ENCODE measurements around the gene SPAG4. TPM values are rescaled to one million over a fixed set of nuclear protein-coding genes. Genes with fewer than 3 reads are reported as not detected.

The SPAG4 gene
- total and polyA plus RNA-seq, 2 donors (not counting 1 experiment from before 2014, with no cell fraction given): 3.7 to 4.7 TPM

DNA sequence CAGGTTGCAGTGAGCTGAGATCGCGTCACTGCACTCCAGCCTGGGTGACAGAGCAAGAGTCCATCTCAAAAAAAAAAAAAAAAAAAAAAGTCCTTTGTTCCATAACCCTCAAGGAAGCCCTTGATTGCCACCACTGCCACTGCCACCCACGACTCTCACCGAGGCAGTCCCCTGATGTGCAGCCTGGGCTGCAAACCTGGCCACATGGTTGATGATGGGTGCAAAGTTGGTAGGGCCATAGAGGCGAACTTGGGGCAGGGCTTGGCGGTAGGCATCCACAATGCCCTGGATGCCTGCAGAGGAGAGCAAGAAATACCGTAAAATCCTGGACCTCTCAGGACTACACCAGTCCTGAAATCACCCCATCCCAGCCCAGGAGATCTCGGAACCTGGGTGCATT lies 11.5 kb downstream of the SPAG4 start:
- Histone ChIP-seq H3K4me2 (replicated peaks; ENCODE audit: low read depth, low read length, poor library complexity, severe bottlenecking) (no peak overlapping the region), H3K36me3 (replicated peaks in 1 of 2; ENCODE audit: control extremely low read depth in 1 of 2, control insufficient read depth in 1 of 2, extremely low read depth in 1 of 2, insufficient read depth in 2 of 2, low read length in 1 of 2) (peaks cover 10 to 60% of the 10 kb centered on the region in 2 experiments), H3K4me3 (ENCODE audit: control extremely low read depth in 1 of 5, extremely low read depth in 1 of 5, insufficient read depth in 1 of 5, low read depth in 2 of 5, low read length in 4 of 5) (no peak overlapping the region), H3K4me1 (ENCODE audit: control insufficient read depth in 2 of 2, insufficient read depth in 2 of 2, low read length in 2 of 2) (no peaks in the 10 kb centered on the region), H3K9ac (ENCODE audit: low read length) (no peak overlapping the region), H3K27ac (ENCODE audit: low read length in 2 of 2) (no peak overlapping the region), H3K9me3 (ENCODE audit: control extremely low read depth in 1 of 3, control insufficient read depth in 2 of 3, insufficient read depth in 1 of 3, low read length in 2 of 3) (no peaks in the 10 kb centered on the region), H3K27me3 (replicated peaks in 1 of 4; ENCODE audit: control extremely low read depth in 1 of 4, control insufficient read depth in 3 of 4, insufficient read depth in 4 of 4, low read length in 3 of 4) (no peaks in the 10 kb centered on the region), H2AFZ (ENCODE audit: insufficient read depth, low read depth, low read length, poor library complexity, severe bottlenecking) (no peak overlapping the region), H3K79me2 (ENCODE audit: control insufficient read depth, insufficient read depth, low read length) (peaks cover 17% of the 10 kb centered on the region), H4K20me1 (ENCODE audit: control insufficient read depth, insufficient read depth, low read length, poor library complexity, severe bottlenecking) (peaks cover 10% of the 10 kb centered on the region)
- no peak overlapping the region for H3K4me3 Mint-ChIP-seq
- CTCF ChIA-PET: no interaction called here
- DNase-seq: no peak
- no peaks in the 10 kb centered on the region for H3K4me1 Mint-ChIP-seq
- POLR2A ChIA-PET: no interaction called here
- no peaks in the 10 kb centered on the region for H3K9me3 Mint-ChIP-seq (ENCODE audit: insufficient read depth)
- intact Hi-C loops (cut with micrococcal nuclease): no loop called here
- no peak for ATAC-seq (ENCODE audit: low read depth)
- WGBS (ENCODE audit: insufficient coverage): 100% methylated on average over 5 of the region's 8 CpGs
- no peaks in the 10 kb centered on the region for H3K27me3 Mint-ChIP-seq
- H3K27ac Mint-ChIP-seq: no peak overlapping the region
- no peak for TF ChIP-seq EZH2 (IDR thresholded peaks at IDR 0.05; ENCODE audit: borderline replicate concordance, insufficient read depth, low read depth, low read length, poor library complexity, severe bottlenecking)
- TF ChIP-seq, protein P1, sequence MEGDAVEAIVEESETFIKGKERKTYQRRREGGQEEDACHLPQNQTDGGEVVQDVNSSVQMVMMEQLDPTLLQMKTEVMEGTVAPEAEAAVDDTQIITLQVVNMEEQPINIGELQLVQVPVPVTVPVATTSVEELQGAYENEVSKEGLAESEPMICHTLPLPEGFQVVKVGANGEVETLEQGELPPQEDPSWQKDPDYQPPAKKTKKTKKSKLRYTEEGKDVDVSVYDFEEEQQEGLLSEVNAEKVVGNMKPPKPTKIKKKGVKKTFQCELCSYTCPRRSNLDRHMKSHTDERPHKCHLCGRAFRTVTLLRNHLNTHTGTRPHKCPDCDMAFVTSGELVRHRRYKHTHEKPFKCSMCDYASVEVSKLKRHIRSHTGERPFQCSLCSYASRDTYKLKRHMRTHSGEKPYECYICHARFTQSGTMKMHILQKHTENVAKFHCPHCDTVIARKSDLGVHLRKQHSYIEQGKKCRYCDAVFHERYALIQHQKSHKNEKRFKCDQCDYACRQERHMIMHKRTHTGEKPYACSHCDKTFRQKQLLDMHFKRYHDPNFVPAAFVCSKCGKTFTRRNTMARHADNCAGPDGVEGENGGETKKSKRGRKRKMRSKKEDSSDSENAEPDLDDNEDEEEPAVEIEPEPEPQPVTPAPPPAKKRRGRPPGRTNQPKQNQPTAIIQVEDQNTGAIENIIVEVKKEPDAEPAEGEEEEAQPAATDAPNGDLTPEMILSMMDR (IDR thresholded peaks at IDR 0.05): no peak

DNA sequence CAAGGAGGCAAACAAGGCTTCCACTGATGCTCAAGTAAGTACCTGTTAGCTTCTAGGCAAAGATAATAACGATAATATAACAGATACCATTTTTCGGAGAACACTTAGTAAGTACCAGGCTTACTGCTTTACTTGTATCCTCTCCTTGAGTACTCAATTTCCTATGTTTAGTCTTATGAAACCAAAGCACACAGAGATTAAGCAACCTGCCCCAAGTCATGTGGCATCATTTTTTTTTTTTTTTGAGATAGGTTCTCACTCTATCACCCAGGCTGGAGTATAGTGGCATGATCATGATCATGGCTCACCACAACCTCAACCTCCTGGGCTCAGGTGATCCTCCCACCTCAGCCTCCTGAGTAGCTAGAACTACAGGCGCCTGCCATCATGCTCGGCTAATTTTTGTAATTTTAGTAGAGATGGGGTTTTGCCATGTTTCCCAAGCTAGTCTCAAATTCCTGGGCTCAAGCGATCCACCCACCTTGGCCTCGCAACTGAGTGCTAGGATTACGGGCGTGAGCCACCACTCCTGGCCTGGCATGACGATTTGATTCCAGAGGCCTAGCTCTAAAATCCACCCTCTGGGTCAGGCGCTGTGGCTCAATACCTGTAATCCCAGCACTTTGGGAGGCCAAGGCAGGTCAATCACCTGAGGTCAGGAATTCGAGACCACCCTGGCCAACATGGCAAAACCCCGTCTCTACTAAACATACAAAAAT lies 14.0 kb downstream of the SPAG4 start:
- CTCF ChIA-PET: interaction anchor here (0.7 to 3.7 kb wide), 3 partner anchors 10 to 61 kb away, joined by 4 to 19 read pairs (median 4); no protein-coding TSS in a partner anchor
- no peak overlapping the region for H3K9ac ChIP-seq (ENCODE audit: low read length)
- intact Hi-C loops (cut with micrococcal nuclease): no loop called here

More for the DNA sequence above, 14.0 kb downstream of the SPAG4 start:
- H3K4me1 Mint-ChIP-seq: peaks cover 2% of the 10 kb centered on the region
- Histone ChIP-seq H3K27ac (ENCODE audit: low read length in 2 of 2) (no peak overlapping the region), H3K36me3 (replicated peaks in 1 of 2; ENCODE audit: control extremely low read depth in 1 of 2, control insufficient read depth in 1 of 2, extremely low read depth in 1 of 2, insufficient read depth in 2 of 2, low read length in 1 of 2) (peaks cover 10 to 67% of the 10 kb centered on the region in 2 experiments), H3K4me2 (replicated peaks; ENCODE audit: low read depth, low read length, poor library complexity, severe bottlenecking) (no peak overlapping the region), H4K20me1 (ENCODE audit: control insufficient read depth, insufficient read depth, low read length, poor library complexity, severe bottlenecking) (peaks cover 30% of the 10 kb centered on the region), H2AFZ (ENCODE audit: insufficient read depth, low read depth, low read length, poor library complexity, severe bottlenecking) (no peak overlapping the region), H3K79me2 (ENCODE audit: control insufficient read depth, insufficient read depth, low read length) (peaks cover 36% of the 10 kb centered on the region), H3K27me3 (replicated peaks in 1 of 4; ENCODE audit: control extremely low read depth in 1 of 4, control insufficient read depth in 3 of 4, insufficient read depth in 4 of 4, low read length in 3 of 4) (no peaks in the 10 kb centered on the region), H3K9me3 (ENCODE audit: control extremely low read depth in 1 of 3, control insufficient read depth in 2 of 3, insufficient read depth in 1 of 3, low read length in 2 of 3) (no peaks in the 10 kb centered on the region), H3K4me1 (ENCODE audit: control insufficient read depth in 2 of 2, insufficient read depth in 2 of 2, low read length in 2 of 2) (no peaks in the 10 kb centered on the region), H3K4me3 (ENCODE audit: control extremely low read depth in 1 of 5, extremely low read depth in 1 of 5, insufficient read depth in 1 of 5, low read depth in 2 of 5, low read length in 4 of 5) (no peak overlapping the region)
- POLR2A ChIA-PET: no interaction called here
- TF ChIP-seq, protein P1 (IDR thresholded peaks at IDR 0.05): no peak
- no peak for TF ChIP-seq EZH2 (IDR thresholded peaks at IDR 0.05; ENCODE audit: borderline replicate concordance, insufficient read depth, low read depth, low read length, poor library complexity, severe bottlenecking)
- 91% methylated on average over 8 of the region's 12 CpGs for WGBS (ENCODE audit: insufficient coverage)
- no peaks in the 10 kb centered on the region for H3K27me3 Mint-ChIP-seq
- H3K27ac Mint-ChIP-seq: no peak overlapping the region
- DNase-seq (no peak), ATAC-seq (ENCODE audit: low read depth) (no peak)
- H3K9me3 Mint-ChIP-seq (ENCODE audit: insufficient read depth): no peaks in the 10 kb centered on the region
- H3K4me3 Mint-ChIP-seq: no peak overlapping the region

Data from B cell (primary cell).